ENCODE results near the gene CUL3.
"Not testable (repeated sequence)": the region's sequence is repeated elsewhere in the genome, so short reads cannot be mapped to it uniquely, and the experiment has no call there.

The CUL3 gene

DNA sequence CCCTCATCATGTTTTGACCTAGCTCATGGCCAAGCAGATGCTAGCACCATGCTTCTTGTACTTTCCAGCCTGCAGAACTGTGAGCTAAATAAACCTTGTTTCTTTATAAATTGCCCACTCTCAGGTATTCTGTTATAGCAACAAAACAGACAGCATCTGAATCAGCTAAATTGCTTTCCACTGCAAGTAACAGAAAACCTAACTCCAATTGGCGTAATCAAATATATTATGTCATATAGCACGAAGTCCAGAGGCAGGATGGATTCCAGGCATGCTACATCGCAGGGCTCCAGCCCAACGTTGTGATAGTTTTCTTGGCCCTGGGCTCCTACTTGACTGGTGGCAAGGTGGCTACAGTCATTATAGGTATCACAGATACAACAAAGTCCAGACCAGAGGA, 10.4 kb upstream of the CUL3 start:
- Mint-ChIP-seq H3K4me1 (no peaks in the 10 kb centered on the region), H3K4me3 (no peak overlapping the region), H3K36me3 (no peaks in the 10 kb centered on the region), H3K9me3 (no peaks in the 10 kb centered on the region), H3K27ac (no peak overlapping the region), H3K27me3 (peaks cover 9% of the 10 kb centered on the region)
- CTCF ChIA-PET = interaction anchor here (0.6 kb wide), 1 partner anchor 204 kb away, joined by 3 read pairs; no protein-coding TSS in a partner anchor
- DNase-seq = no peak

DNA sequence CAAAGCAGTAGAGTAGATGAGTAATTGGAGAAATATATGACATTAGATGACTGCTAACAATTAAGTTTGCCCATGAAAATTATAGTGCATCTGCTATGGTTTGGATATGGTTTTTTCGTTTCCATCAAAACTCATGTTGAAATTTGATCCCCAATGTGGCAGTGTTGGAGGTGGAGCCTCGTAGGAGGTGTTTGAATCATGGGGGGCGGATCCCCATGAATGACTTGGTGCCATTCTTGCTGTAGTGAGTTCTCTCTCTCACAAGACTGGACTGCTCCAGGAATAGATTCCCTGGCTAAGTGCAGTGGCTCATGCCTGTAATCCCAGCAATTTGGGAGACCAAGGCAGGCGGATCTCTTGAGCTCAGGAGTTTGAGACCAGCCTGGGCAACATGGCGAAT, 9.7 kb upstream of the CUL3 start:
- no peak overlapping the region for H3K27ac Mint-ChIP-seq
- no peak for DNase-seq
- CTCF ChIA-PET = no interaction called here
- no peaks in the 10 kb centered on the region for H3K9me3 Mint-ChIP-seq
- no peak overlapping the region for H3K4me3 Mint-ChIP-seq
- H3K27me3 Mint-ChIP-seq = peaks cover 9% of the 10 kb centered on the region
- no peaks in the 10 kb centered on the region for H3K4me1 Mint-ChIP-seq
- no peaks in the 10 kb centered on the region for H3K36me3 Mint-ChIP-seq

DNA sequence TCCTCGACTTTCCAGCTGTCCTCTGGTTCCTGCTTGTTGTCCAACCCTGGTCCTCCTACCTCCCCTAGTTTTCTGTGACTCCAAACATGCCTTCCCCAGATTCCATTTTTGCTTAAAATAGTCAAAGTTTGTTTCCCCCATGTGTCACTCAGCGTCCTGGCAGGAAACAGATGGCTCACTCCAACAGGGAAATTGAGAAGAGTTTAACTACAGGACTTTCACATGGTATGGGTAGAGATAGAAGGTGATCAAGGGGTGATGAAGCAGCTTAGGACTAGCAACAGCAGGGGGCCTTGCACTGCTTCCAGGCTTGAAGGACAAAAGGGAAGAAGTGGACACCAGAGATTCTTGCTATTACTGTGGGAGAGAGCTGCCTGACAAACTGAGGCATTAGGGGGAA, 6.1 kb upstream of the CUL3 start:
- Mint-ChIP-seq H3K27me3 (peaks cover 9% of the 10 kb centered on the region), H3K4me3 (no peak overlapping the region)

DNA sequence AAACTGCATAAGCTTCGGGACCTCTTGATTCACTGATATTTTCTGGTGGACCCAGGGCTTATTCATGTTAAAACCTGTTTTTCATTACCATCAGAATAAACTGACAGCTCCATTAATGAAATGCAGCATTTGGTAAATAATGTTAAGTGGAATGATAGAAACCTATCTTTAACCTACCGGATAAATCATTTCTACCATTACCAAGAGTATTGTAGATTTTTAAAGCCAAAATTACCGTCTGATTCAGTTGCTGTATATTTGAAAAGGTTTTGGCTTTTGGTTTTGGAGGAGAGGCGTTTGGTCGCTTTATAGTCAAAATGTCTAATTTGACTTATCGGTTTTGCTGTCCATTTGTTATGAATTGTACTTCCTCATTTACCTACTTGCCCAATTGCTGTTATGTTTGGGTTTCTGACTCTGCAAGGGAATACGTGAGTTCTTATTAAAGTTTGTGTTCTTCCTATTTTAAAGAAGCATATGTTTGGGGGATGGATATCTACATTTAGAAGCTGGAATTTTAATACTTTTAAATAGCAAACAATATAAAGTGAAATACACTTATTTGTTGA, 1.0 kb upstream of the CUL3 start:
- Mint-ChIP-seq H3K36me3 (peaks cover 20% of the 10 kb centered on the region), H3K9me3 (no peaks in the 10 kb centered on the region), H3K4me3 (peak overlapping the region; percentile 75), H3K4me1 (peaks cover 43% of the 10 kb centered on the region), H3K27me3 (peaks cover 5% of the 10 kb centered on the region), H3K27ac (peak overlapping the region; percentile 85)
- DNase-seq = no peak
- CTCF ChIA-PET = interaction anchor here (0.9 kb wide), 1 partner anchor 64 kb away, joined by 3 read pairs; no protein-coding TSS in a partner anchor

More for the DNA sequence above, 6.1 kb upstream of the CUL3 start:
- H3K9me3 Mint-ChIP-seq = no peaks in the 10 kb centered on the region
- H3K36me3 Mint-ChIP-seq = no peaks in the 10 kb centered on the region
- DNase-seq = no peak
- H3K27ac Mint-ChIP-seq = no peak overlapping the region
- CTCF ChIA-PET = interaction anchor here (1.4 kb wide), 1 partner anchor 16 kb away, joined by 3 read pairs; no protein-coding TSS in a partner anchor
- peaks cover 16% of the 10 kb centered on the region for H3K4me1 Mint-ChIP-seq

DNA sequence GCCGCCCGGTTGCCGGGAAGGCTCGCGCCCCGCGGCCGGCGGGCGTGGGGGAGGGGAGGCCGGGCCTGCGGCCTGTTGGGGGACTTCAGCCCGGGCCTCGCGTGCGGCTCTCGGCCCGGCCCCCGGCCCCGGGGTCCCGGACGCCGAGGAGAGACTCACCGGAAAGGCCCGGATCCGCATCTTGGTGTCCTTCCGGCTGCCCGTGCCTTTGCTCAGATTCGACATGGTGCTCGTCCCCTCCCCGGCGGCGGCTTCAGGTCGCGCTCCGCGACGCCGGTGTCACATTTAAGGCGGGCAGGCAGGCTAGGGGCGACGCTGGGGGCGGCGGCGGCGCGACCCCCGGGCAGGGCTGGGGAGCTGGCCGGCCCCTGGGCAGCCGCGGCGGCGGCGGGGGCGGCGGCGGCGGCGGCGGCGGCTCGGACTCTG, 365 bp downstream of the CUL3 start:
- H3K27ac Mint-ChIP-seq = peak overlapping the region; percentile 95
- no peaks in the 10 kb centered on the region for H3K9me3 Mint-ChIP-seq
- CTCF ChIA-PET = interaction anchor here (0.7 kb wide), 1 partner anchor 61 kb away, joined by 4 read pairs; no protein-coding TSS in a partner anchor
- no peaks in the 10 kb centered on the region for H3K27me3 Mint-ChIP-seq
- H3K4me1 Mint-ChIP-seq = peaks cover 56% of the 10 kb centered on the region
- H3K36me3 Mint-ChIP-seq = peaks cover 20% of the 10 kb centered on the region
- peak overlapping the region; percentile 83 for H3K4me3 Mint-ChIP-seq
- DNase-seq = peak; percentile 76

DNA sequence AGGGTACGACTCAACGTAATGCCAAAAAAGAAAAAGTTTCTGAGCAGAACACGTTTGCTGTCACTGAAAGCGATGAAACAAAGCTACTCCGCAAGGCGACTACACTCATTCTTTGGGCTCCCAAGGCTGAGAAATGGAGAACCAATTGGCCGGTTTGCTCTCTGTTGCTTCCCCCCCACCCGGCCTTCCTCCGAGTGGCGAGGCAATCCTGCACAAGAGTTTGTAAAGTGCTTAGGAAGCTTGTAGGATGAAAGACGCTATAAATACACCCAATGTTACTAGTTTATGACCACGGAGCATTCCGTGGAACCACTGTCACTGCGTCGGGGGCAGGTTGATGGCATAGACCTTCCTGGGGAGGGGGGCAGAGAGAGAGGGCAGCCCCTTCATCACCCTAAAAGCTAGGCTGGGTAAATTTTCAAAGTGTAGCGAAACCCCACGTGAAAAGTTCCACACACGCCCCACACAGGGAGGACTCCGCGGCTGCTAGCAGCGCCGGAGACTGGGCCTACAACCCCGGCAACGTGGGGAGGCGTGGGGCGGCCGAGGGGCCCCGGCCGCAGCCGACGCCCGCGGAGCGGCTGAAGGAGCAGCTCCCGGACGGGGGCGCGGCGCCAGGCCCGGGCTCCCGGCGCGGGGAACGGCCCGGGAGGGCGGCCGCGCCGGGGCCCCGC, 915 bp downstream of the CUL3 start:
- H3K36me3 Mint-ChIP-seq = peaks cover 26% of the 10 kb centered on the region
- no peaks in the 10 kb centered on the region for H3K9me3 Mint-ChIP-seq
- peak; percentile 51 for DNase-seq
- peak overlapping the region; percentile 96 for H3K4me3 Mint-ChIP-seq
- H3K27ac Mint-ChIP-seq = peak overlapping the region; percentile 94
- H3K4me1 Mint-ChIP-seq = peaks cover 62% of the 10 kb centered on the region
- no peaks in the 10 kb centered on the region for H3K27me3 Mint-ChIP-seq
- CTCF ChIA-PET = interaction anchor here (0.7 to 0.9 kb wide), 2 partner anchors 31 to 61 kb away, joined by 3 to 4 read pairs; no protein-coding TSS in a partner anchor

DNA sequence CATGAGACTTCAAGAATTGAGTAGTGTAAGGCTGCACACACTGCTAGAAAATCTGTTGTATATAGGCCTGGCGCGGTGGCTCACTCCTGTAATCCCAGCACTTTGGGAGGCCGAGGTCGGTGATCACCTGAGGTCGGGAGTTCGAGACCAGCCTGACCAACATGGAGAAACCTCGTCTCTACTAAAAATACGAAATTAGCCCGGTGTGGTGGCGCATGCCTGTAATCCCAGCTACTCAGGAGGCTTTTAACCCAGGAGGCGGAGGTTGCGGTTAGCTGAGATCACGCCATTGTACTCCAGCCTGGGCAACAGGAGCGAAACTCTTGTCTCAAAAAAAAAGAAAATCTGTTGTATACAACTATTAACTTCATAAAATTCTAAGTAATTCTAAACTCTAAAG, 2.1 kb downstream of the CUL3 start:
- CTCF ChIA-PET = interaction anchor here (1.8 kb wide), 1 partner anchor 12 kb away, joined by 8 read pairs; no protein-coding TSS in a partner anchor
- Mint-ChIP-seq H3K4me1 (peaks cover 57% of the 10 kb centered on the region), H3K4me3 (peak overlapping the region; percentile 96), H3K36me3 (peaks cover 27% of the 10 kb centered on the region)
- not testable (repeated sequence) for DNase-seq, H3K27ac Mint-ChIP-seq, H3K27me3 Mint-ChIP-seq, H3K9me3 Mint-ChIP-seq

DNA sequence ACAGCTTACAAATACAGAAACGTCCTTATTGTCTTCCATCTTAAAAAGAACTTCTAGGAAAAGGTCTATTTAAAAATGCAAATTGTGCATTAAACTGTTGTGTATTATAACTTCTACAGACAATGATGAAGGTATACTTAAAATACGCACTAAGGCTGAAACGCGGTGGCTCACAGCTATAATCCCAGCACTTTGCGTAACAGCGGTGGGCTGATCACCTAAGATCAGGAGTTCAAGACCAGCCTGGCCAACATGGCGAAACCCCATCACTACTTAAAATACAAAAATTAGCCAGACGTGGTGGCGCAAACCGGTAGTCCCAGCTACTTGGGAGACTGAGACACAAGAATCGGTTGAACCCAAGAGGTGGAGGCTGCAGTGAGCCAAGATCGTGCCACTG, 4.9 kb downstream of the CUL3 start:
- H3K9me3 Mint-ChIP-seq = no peaks in the 10 kb centered on the region
- H3K4me1 Mint-ChIP-seq = peaks cover 70% of the 10 kb centered on the region
- peaks cover 31% of the 10 kb centered on the region for H3K36me3 Mint-ChIP-seq
- H3K4me3 Mint-ChIP-seq = no peak overlapping the region
- no peak for DNase-seq
- H3K27ac Mint-ChIP-seq = no peak overlapping the region
- CTCF ChIA-PET = interaction anchor here (0.7 to 1.3 kb wide), 2 partner anchors 9 to 211 kb away, joined by 3 read pairs; no protein-coding TSS in a partner anchor
- H3K27me3 Mint-ChIP-seq = no peaks in the 10 kb centered on the region

DNA sequence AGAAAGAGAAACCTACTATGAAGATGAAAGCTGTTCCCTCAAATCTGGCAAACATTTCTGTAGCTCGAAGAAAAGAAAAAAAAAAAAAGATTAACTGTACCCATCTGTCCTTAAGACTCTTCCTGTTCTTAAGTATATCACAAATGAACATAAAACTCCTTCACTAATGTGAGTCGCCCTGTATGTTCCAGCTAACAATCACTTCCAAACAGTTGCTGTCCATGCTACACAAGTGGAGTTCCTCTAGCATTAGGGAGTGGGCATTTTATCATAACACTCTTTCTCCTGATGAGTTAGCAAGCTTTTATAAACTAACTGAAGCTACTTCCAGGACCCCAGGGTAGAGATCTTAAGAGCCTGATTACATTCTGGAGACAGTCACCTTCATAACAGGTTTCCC, 5.8 kb downstream of the CUL3 start:
- H3K27ac Mint-ChIP-seq = peak overlapping the region; percentile 4
- H3K27me3 Mint-ChIP-seq = no peaks in the 10 kb centered on the region
- H3K9me3 Mint-ChIP-seq = no peaks in the 10 kb centered on the region
- no peak for DNase-seq
- H3K4me3 Mint-ChIP-seq = no peak overlapping the region
- H3K36me3 Mint-ChIP-seq = peaks cover 31% of the 10 kb centered on the region
- CTCF ChIA-PET = interaction anchor here (0.7 to 1.3 kb wide), 2 partner anchors 10 to 210 kb away, joined by 3 read pairs; no protein-coding TSS in a partner anchor
- peaks cover 78% of the 10 kb centered on the region for H3K4me1 Mint-ChIP-seq

DNA sequence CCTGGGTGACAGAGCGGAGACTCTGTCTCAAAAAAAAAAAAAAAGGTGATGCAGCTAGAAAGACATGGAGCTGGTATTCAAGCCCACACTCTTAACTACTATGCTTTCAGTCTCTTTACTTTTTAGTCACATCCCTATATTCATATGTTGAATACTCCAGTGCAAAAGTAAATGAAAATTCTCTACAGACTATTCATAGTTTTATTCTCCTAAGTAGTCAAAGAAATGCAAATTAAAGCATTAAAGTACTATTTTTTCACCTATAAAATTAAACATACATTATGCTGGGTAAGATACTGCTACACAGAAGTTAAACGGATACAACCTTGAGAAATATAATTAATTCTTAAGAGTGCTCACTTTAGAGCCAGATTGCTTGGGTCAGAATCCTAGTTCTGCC, 7.6 kb downstream of the CUL3 start:
- no peak for DNase-seq
- CTCF ChIA-PET = no interaction called here
- Mint-ChIP-seq H3K36me3 (peaks cover 16% of the 10 kb centered on the region), H3K4me3 (no peak overlapping the region), H3K27ac (no peak overlapping the region), H3K9me3 (no peaks in the 10 kb centered on the region), H3K27me3 (no peaks in the 10 kb centered on the region), H3K4me1 (peaks cover 72% of the 10 kb centered on the region)

DNA sequence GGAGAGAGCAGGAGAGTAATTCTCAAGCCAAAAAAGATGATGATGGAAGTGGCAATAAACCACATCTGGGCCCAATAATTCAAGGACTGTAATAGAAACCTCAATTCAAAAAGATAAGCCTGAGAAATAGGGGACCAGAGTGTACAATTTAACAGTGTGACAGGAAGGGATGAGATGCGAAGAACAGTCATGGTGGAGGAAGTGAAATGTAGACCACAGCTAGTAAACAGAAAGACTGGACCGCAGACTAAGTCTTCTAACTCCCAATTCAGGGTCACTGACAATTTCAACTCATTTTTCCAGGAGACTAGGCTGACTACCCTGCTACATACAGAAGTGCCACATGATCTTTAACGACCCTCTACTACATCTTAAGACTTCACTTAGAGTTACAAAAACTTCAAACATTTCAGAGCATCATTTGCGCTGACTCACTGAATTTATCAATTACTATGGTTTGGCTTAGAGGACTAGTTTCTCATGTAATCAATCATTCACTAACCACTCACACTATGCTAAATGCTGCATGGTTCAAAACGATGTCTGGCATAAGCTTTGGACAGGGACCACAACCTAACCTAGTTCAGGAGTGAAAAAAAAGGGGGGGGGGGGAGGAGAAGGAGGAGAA, 9.0 kb downstream of the CUL3 start:
- no peak for DNase-seq
- Mint-ChIP-seq H3K27ac (no peak overlapping the region), H3K36me3 (peaks cover 13% of the 10 kb centered on the region), H3K9me3 (no peaks in the 10 kb centered on the region), H3K4me1 (peaks cover 70% of the 10 kb centered on the region), H3K27me3 (no peaks in the 10 kb centered on the region), H3K4me3 (no peak overlapping the region)
- CTCF ChIA-PET = no interaction called here

DNA sequence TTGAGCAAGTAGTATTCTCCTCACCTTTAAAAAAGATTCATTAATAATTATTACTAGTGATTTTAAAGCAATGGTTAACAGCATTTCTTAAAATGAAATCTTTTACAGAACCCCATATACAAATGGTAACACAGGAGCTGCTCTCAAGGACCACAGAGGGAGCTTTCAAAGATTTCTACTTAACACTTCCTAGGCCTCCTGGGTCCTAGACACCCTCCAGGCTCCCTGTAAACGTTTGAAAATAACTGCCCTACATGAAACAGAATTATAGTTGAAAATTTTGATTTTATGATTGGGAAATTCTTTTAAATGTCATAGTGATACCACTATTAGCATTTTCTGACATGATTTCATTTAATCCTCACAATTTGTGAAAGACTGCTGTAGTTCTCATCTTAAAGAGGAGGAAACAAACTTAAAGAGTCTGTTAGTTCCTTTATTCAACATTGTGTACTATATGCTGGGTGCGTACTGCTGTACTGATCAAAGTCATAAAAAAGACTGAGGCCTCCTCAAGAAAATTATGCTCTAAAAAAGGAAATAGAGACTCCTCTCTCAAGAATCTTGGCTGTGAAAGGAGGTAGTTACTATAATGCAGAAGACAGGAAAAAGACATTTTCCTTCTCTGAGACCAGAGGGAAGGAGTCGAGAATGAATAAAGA, 10.6 kb downstream of the CUL3 start:
- Mint-ChIP-seq H3K4me1 (peaks cover 62% of the 10 kb centered on the region), H3K9me3 (no peaks in the 10 kb centered on the region), H3K27ac (no peak overlapping the region), H3K27me3 (no peaks in the 10 kb centered on the region), H3K4me3 (no peak overlapping the region), H3K36me3 (peaks cover 13% of the 10 kb centered on the region)
- no peak for DNase-seq
- CTCF ChIA-PET = interaction anchor here (0.6 kb wide), 1 partner anchor 78 kb away, joined by 4 read pairs; no protein-coding TSS in a partner anchor

DNA sequence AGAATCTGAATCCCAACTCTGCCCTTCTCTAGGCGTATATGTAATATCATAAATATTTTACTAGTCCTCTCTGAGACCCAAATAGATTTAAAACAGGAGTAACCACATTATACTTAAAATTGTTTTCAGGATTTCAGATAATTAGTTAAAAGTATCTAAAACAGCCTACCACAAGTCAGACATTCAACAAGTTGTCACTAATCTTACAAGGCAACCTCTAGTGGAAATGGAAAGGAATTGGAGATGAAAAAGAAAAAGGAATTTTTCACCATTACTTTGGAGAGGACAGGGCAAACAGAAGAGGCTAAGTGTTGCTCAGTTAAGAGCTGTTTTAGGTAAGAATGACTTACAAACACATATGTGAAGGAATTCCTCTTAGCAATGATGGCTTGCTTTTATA, 11.4 kb downstream of the CUL3 start:
- Mint-ChIP-seq H3K27ac (no peak overlapping the region), H3K36me3 (peaks cover 9% of the 10 kb centered on the region), H3K9me3 (no peaks in the 10 kb centered on the region), H3K4me3 (no peak overlapping the region), H3K27me3 (no peaks in the 10 kb centered on the region), H3K4me1 (peaks cover 56% of the 10 kb centered on the region)
- no peak for DNase-seq
- CTCF ChIA-PET = interaction anchor here (0.6 kb wide), 1 partner anchor 78 kb away, joined by 4 read pairs; no protein-coding TSS in a partner anchor

DNA sequence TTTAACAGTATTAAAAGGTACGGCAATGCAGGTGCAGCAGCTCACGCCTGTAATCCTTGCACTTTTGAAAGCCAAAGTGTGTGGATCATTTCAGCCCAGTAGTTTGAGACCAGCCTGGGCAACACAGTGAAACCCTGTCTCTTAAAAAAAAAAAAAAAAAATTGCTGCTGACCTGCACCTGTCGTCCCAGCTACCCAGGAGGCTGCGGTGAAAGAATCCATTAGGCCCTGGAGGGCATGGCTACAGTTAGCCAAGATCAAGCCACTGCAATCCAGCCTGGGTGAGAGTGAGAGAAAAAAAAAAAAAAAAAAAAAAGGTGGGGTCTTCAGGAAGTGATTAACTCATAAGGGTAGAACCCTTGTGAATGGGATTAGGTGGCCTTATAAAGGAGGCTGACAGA, 12.8 kb downstream of the CUL3 start:
- peaks cover 4% of the 10 kb centered on the region for H3K9me3 Mint-ChIP-seq
- H3K4me3 Mint-ChIP-seq = no peak overlapping the region
- DNase-seq = no peak
- H3K27ac Mint-ChIP-seq = no peak overlapping the region
- no peaks in the 10 kb centered on the region for H3K27me3 Mint-ChIP-seq
- H3K4me1 Mint-ChIP-seq = peaks cover 51% of the 10 kb centered on the region
- CTCF ChIA-PET = interaction anchor here (2.2 kb wide), 1 partner anchor 10 kb away, joined by 8 read pairs; no protein-coding TSS in a partner anchor
- peaks cover 16% of the 10 kb centered on the region for H3K36me3 Mint-ChIP-seq
